ENCODE results near the gene RNF212. TPM values are rescaled to one million over a fixed set of nuclear protein-coding genes. Genes with fewer than 3 reads are reported as not detected.

RNF212 gene
- total and polyA plus RNA-seq, 2 donors (not counting 3 experiments of a cell fraction or from before 2014, with no cell fraction given) = 2.3 to 2.8 TPM

DNA sequence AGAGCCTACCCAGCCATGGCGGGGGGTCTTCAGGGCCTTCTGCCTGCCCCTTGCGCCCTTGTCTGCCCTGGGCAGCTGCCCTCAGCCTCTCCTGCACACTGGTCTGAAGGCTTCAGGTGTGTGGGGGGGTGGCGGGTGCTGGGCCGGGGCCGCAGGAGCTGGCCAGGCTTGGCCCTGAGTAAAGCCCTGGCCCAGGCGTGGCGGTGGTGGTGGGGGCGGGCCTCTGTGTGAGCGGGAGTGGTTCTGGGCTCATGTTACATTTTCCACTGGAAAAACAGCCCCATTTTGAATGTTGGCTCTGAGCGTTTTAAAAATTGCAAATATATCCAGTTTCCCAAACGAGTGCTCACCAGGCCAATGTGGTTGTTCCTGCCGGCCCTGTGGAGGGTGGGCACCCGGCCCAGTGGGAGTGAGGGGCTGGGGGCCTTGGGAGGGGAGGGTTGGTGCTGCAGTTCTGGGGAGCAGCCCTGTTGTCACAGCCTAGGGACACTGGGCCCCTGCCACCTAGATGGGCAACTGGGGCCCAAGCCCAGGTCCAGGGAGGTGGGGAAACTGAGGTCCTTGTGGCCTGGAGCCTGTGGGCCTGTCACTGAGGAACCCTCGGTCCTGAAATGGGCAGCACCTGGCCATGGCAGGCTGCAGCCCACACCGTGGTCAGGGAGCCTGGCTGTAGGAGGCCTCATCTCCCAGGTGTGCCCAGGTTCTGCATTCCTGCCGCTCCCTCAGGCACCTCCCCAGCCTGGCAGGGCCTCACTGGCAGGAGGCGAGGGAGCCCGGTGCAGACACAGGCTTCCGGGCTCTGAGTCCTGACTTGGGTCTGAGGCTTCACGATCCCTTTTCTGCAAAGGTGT, 73.6 kb downstream of the RNF212 start:
- Histone ChIP-seq H3K9me1 (replicated peaks; ENCODE audit: control insufficient read depth, extremely low read depth, insufficient read depth, low read length) (no peaks in the 10 kb centered on the region), H3K27ac (ENCODE audit: insufficient read depth, low read depth, low read length) (no peak overlapping the region), H3K4me2 (ENCODE audit: insufficient read depth, low read length) (no peak overlapping the region), H3K27me3 (ENCODE audit: control insufficient read depth in 2 of 2, insufficient read depth in 2 of 2, low read length in 2 of 2) (no peaks in the 10 kb centered on the region), H3K79me2 (ENCODE audit: control insufficient read depth, insufficient read depth, low read length) (no peaks in the 10 kb centered on the region), H3K4me3 (replicated peaks in 1 of 3; ENCODE audit: insufficient read depth in 1 of 3, low read depth in 1 of 3, low read length in 3 of 3) (no peak overlapping the region), H3K9ac (replicated peaks; ENCODE audit: extremely low read depth, insufficient read depth, low read length) (no peak overlapping the region), H3K4me1 (ENCODE audit: control insufficient read depth, extremely low read depth, insufficient read depth, low read length) (peaks cover 16% of the 10 kb centered on the region), H3K9me3 (replicated peaks; ENCODE audit: control insufficient read depth, insufficient read depth, low read length) (no peaks in the 10 kb centered on the region), H3K36me3 (ENCODE audit: control insufficient read depth in 2 of 2, extremely low read depth in 1 of 2, insufficient read depth in 2 of 2, low read length in 2 of 2) (no peaks in the 10 kb centered on the region), H2AFZ (ENCODE audit: low read depth, low read length) (no peak overlapping the region), H4K20me1 (replicated peaks; ENCODE audit: control insufficient read depth, extremely low read depth, insufficient read depth, low read length) (no peaks in the 10 kb centered on the region)
- ChIA-PET CTCF (no interaction called here), POLR2A (no interaction called here)
- no TSS peak for BruUV-seq (replicated peaks)
- dilution Hi-C loops (cut with MboI; ENCODE audit: extremely low pct_ligation_motif_present, low sequenced_read_pairs) (no loop called here), intact Hi-C loops (cut with micrococcal nuclease) (no loop called here)
- DNase-seq (ENCODE audit: low read depth, low spot score) = no peak
- TF ChIP-seq, protein P1, sequence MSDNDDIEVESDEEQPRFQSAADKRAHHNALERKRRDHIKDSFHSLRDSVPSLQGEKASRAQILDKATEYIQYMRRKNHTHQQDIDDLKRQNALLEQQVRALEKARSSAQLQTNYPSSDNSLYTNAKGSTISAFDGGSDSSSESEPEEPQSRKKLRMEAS (IDR thresholded peaks at IDR 0.05; ENCODE audit: insufficient read depth, insufficient read length) = no peak
- TF ChIP-seq JUN (IDR thresholded peaks at IDR 0.05; ENCODE audit: borderline replicate concordance, insufficient read depth, insufficient read length, low read depth) (no peak), POLR2AphosphoS5 (IDR thresholded peaks at IDR 0.05; ENCODE audit: insufficient read depth, low read depth, low read length) (no peak)
- FAIRE-seq = no peak

GRCh38 chr4:1038948-1039492, 74.3 kb downstream of the RNF212 start:
- no peak overlapping the region for H3K9ac ChIP-seq (replicated peaks; ENCODE audit: extremely low read depth, insufficient read depth, low read length)
- intact Hi-C loops (cut with micrococcal nuclease) = no loop called here
- POLR2A ChIA-PET = no interaction called here
- TF ChIP-seq CTCF (IDR thresholded peaks at IDR 0.05; ENCODE audit: extremely low read depth in 1 of 2, insufficient read depth in 1 of 2, low read depth in 1 of 2, low read length in 2 of 2) (no peak), JUN (IDR thresholded peaks at IDR 0.05; ENCODE audit: borderline replicate concordance, insufficient read depth, insufficient read length, low read depth) (no peak), GATA2 (IDR thresholded peaks at IDR 0.05; ENCODE audit: insufficient read depth, insufficient read length, low read depth, low read length) (no peak), POLR2AphosphoS5 (IDR thresholded peaks at IDR 0.05; ENCODE audit: insufficient read depth, low read depth, low read length) (no peak), POLR2A (IDR thresholded peaks at IDR 0.05; ENCODE audit: low read depth, low read length) (no peak), EZH2 (IDR thresholded peaks at IDR 0.05; ENCODE audit: borderline replicate concordance, low read depth, low read length, severe bottlenecking) (no peak), FOS (IDR thresholded peaks at IDR 0.05; ENCODE audit: borderline replicate concordance, insufficient read depth, low read length) (no peak), MYC (IDR thresholded peaks at IDR 0.05; ENCODE audit: low read depth, low read length) (no peak)
- TF ChIP-seq, protein P1 (IDR thresholded peaks at IDR 0.05; ENCODE audit: insufficient read depth, insufficient read length) = no peak
- H2AFZ ChIP-seq (ENCODE audit: low read depth, low read length) = no peak overlapping the region
- H3K27ac ChIP-seq (ENCODE audit: insufficient read depth, low read depth, low read length) = no peak overlapping the region
- H4K20me1 ChIP-seq (replicated peaks; ENCODE audit: control insufficient read depth, extremely low read depth, insufficient read depth, low read length) = no peaks in the 10 kb centered on the region
- H3K4me2 ChIP-seq (ENCODE audit: insufficient read depth, low read length) = no peak overlapping the region
- no peaks in the 10 kb centered on the region for H3K36me3 ChIP-seq (ENCODE audit: control insufficient read depth in 2 of 2, extremely low read depth in 1 of 2, insufficient read depth in 2 of 2, low read length in 2 of 2)
- no TSS peak for BruUV-seq (replicated peaks)
- DNase-seq (ENCODE audit: low read depth, low spot score) = no peak
- no peaks in the 10 kb centered on the region for H3K27me3 ChIP-seq (ENCODE audit: control insufficient read depth in 2 of 2, insufficient read depth in 2 of 2, low read length in 2 of 2)
- H3K79me2 ChIP-seq (ENCODE audit: control insufficient read depth, insufficient read depth, low read length) = no peaks in the 10 kb centered on the region
- CTCF ChIA-PET = no interaction called here
- dilution Hi-C loops (cut with MboI; ENCODE audit: extremely low pct_ligation_motif_present, low sequenced_read_pairs) = no loop called here
- H3K4me3 ChIP-seq (replicated peaks in 1 of 3; ENCODE audit: insufficient read depth in 1 of 3, low read depth in 1 of 3, low read length in 3 of 3) = no peak overlapping the region
- H3K9me3 ChIP-seq (replicated peaks; ENCODE audit: control insufficient read depth, insufficient read depth, low read length) = no peaks in the 10 kb centered on the region
- no peaks in the 10 kb centered on the region for H3K9me1 ChIP-seq (replicated peaks; ENCODE audit: control insufficient read depth, extremely low read depth, insufficient read depth, low read length)
- no peak for FAIRE-seq
- peaks cover 9% of the 10 kb centered on the region for H3K4me1 ChIP-seq (ENCODE audit: control insufficient read depth, extremely low read depth, insufficient read depth, low read length)
